Activated CD8-positive, alpha-beta memory T cell treated with anti-CD3 and anti-CD28 coated beads for 1 hour (primary cell): ENCODE measurements around the gene MCCC2.
"Not testable (repeated sequence)": the region's sequence is repeated elsewhere in the genome, so short reads cannot be mapped to it uniquely, and the experiment has no call there.

Experiments used
- DNase-seq, 2 donors: peaks; one replicate each; pipeline ENCODE4 v3.0.0-alpha.2; 2020; ENCODE audit warnings: low read depth in 1 of 2; ENCODE audit errors: extremely low read depth in 1 of 2

MCCC2 gene

GRCh38 chr5:71658916-71659662, 71.9 kb downstream of the MCCC2 start:
- DNase-seq = no peak

GRCh38 chr5:71662381-71662780, 75.2 kb downstream of the MCCC2 start:
- DNase-seq = no peak

- no peak for DNase-seq
These were observed 76.2 kb downstream of the MCCC2 start for GRCh38 chr5:71663191-71663969.

GRCh38 chr5:71664615-71665014, 77.5 kb downstream of the MCCC2 start:
- not testable (repeated sequence) for DNase-seq

GRCh38 chr5:71666321-71666720, 79.2 kb downstream of the MCCC2 start:
- no peak for DNase-seq

- no peak for DNase-seq
These were observed 90.8 kb downstream of the MCCC2 start for GRCh38 chr5:71677977-71678376.

- DNase-seq = no peak
These were observed 92.6 kb downstream of the MCCC2 start for GRCh38 chr5:71679714-71680113.

GRCh38 chr5:71680510-71680909, 93.4 kb downstream of the MCCC2 start:
- no peak for DNase-seq

GRCh38 chr5:71681296-71681695, 94.2 kb downstream of the MCCC2 start:
- DNase-seq = no peak

- no peak for DNase-seq
These were observed 97.2 kb downstream of the MCCC2 start for GRCh38 chr5:71684309-71684708.

- DNase-seq = no peak
These were observed 106.8 kb downstream of the MCCC2 start for GRCh38 chr5:71693828-71694427.

GRCh38 chr5:71695071-71695470, 107.9 kb downstream of the MCCC2 start:
- no peak for DNase-seq

- DNase-seq = no peak
These were observed 108.5 kb downstream of the MCCC2 start for GRCh38 chr5:71695595-71695994.

GRCh38 chr5:71697967-71698366, 110.8 kb downstream of the MCCC2 start:
- DNase-seq = no peak

- DNase-seq = no peak
These were observed 112.1 kb downstream of the MCCC2 start for GRCh38 chr5:71699233-71699632.

GRCh38 chr5:71699751-71700150, 112.6 kb downstream of the MCCC2 start:
- DNase-seq = no peak

GRCh38 chr5:71700803-71701202, 113.7 kb downstream of the MCCC2 start:
- DNase-seq = no peak

- no peak for DNase-seq
These were observed 114.3 kb downstream of the MCCC2 start for GRCh38 chr5:71701407-71701806.

- DNase-seq = no peak
These were observed 116.8 kb downstream of the MCCC2 start for GRCh38 chr5:71703941-71704340.

- DNase-seq = no peak
These were observed 118.3 kb downstream of the MCCC2 start for GRCh38 chr5:71705421-71705820.

GRCh38 chr5:71706906-71707305, 119.8 kb downstream of the MCCC2 start:
- no peak for DNase-seq
